SK-N-SH (cell line): ENCODE results near the gene RNLS. TPM values are rescaled to one million over a fixed set of nuclear protein-coding genes. Genes with fewer than 3 reads are reported as not detected.

ENCODE experiments used
- CTCF ChIA-PET: fragments of 300-600, 350-600 bp; formaldehyde crosslinking; extraction: SDS; loops from one replicate; lab custom pipeline; 2021; lab: Yijun Ruan, JAX
- POLR2A ChIA-PET: fragments of 350-600 bp; sonication (Branson Sonifier 250); formaldehyde crosslinking; extraction: SDS; loops from one replicate; lab custom pipeline; 2020; ENCODE audit warnings: antibody characterized with exemption, inconsistent platforms; lab: Yijun Ruan, JAX
- DNase-seq: peaks from one replicate; pipeline ENCODE4 v3.0.0; 2012
- H2AFZ ChIP-seq: fragments of 200-600 bp; sonication (generic); 2 replicates; pipeline ENCODE4 v1.8.1; 2016; ENCODE audit warnings: antibody characterized with exemption, mild to moderate bottlenecking, low read depth
- H3F3A ChIP-seq: fragments of 200-600 bp; sonication (generic); replicated peaks from 2 replicates; pipeline ENCODE3; 2016; ENCODE audit warnings: antibody characterized with exemption, mild to moderate bottlenecking; ENCODE audit not compliant: insufficient read depth
- H3K27ac ChIP-seq, 2 experiments: fragments of 200-500 bp in 1 of 2; fragments of 200-600 bp in 1 of 2; sonication (Bioruptor generic) in 1 of 2; sonication (generic), shearing (Covaris generic) in 1 of 2; 2 replicates each; pipeline versions ENCODE4 v1.5.1 to v1.6.1; 2014 to 2016; ENCODE audit warnings: low read depth in 2 of 2, inconsistent platforms in 1 of 2, low read length in 1 of 2, mild to moderate bottlenecking in 1 of 2, mixed read lengths in 1 of 2
- H3K27me3 ChIP-seq: fragments of 200-600 bp; sonication (generic), shearing (Covaris generic); 2 replicates; pipeline ENCODE4 v1.6.1; 2016; ENCODE audit warnings: mixed run types; ENCODE audit not compliant: insufficient read depth
- H3K36me3 ChIP-seq, 2 experiments: fragments of 200-500 bp in 1 of 2; fragments of 200-600 bp in 1 of 2; sonication (Bioruptor generic) in 1 of 2; sonication (generic) in 1 of 2; replicated peaks in 1 of 2; 2 replicates each; pipeline versions ENCODE3 to v1.5.1; 2014 to 2016; ENCODE audit warnings: low read length in 1 of 2, mild to moderate bottlenecking in 1 of 2; ENCODE audit not compliant: insufficient read depth in 2 of 2, control insufficient read depth in 1 of 2
- H3K4me1 ChIP-seq, 2 experiments: fragments of 200-500 bp in 1 of 2; fragments of 200-600 bp in 1 of 2; sonication (Bioruptor generic) in 1 of 2; sonication (generic), shearing (Covaris generic) in 1 of 2; 2 replicates each; pipeline versions ENCODE4 v1.5.1 to v1.6.1; 2014 to 2016; ENCODE audit warnings: low read depth in 1 of 2, low read length in 1 of 2, mixed run types in 1 of 2; ENCODE audit not compliant: insufficient read depth in 2 of 2, control insufficient read depth in 1 of 2
- H3K4me2 ChIP-seq: fragments of 200-600 bp; sonication (generic), shearing (Covaris generic); 2 replicates; pipeline ENCODE4 v1.6.1; 2017; ENCODE audit warnings: mixed run types
- H3K4me3 ChIP-seq, 2 experiments: fragments of 200-500 bp in 1 of 2; fragments of 200-600 bp in 1 of 2; sonication (Bioruptor generic) in 1 of 2; sonication (generic), shearing (Covaris generic) in 1 of 2; 2 replicates each; pipeline versions ENCODE4 v1.5.1 to v1.8.1; 2014 to 2016; ENCODE audit warnings: low read depth in 2 of 2, inconsistent platforms in 1 of 2, low read length in 1 of 2, mild to moderate bottlenecking in 1 of 2, mixed read lengths in 1 of 2, moderate library complexity in 1 of 2
- H3K79me2 ChIP-seq: fragments of 200-600 bp; sonication (generic); 2 replicates; pipeline ENCODE4 v1.8.1; 2017; ENCODE audit warnings: mild to moderate bottlenecking; ENCODE audit not compliant: insufficient read depth
- H3K9ac ChIP-seq: fragments of 200-600 bp; sonication (generic); 2 replicates; pipeline ENCODE4 v1.6.1; 2017; ENCODE audit warnings: mixed run types
- H3K9me2 ChIP-seq: fragments of 200-600 bp; sonication (generic); 2 replicates; pipeline ENCODE4 v1.6.1; 2017; ENCODE audit warnings: mixed run types
- H3K9me3 ChIP-seq: fragments of 200-600 bp; sonication (generic); 2 replicates; pipeline ENCODE4 v1.6.1; 2017; ENCODE audit warnings: mixed run types, mild to moderate bottlenecking, moderate library complexity
- H4K20me1 ChIP-seq: fragments of 200-600 bp; sonication (generic); 2 replicates; pipeline ENCODE4 v1.6.1; 2017; ENCODE audit warnings: mild to moderate bottlenecking, mixed run types; ENCODE audit not compliant: insufficient read depth
- CHD2 ChIP-seq: fragments of 150-350 bp; IDR thresholded peaks from 2 replicates; pipeline ENCODE4 v1.6.1; 2018; ENCODE audit warnings: low read length; ENCODE audit not compliant: partially characterized antibody
- ELF1 ChIP-seq: IDR thresholded peaks from 2 replicates; pipeline ENCODE4 v1.4.0; 2012
- EP300 ChIP-seq, 2 experiments: IDR thresholded peaks; 2 replicates each; pipeline versions ENCODE4 v1.4.0 to v1.6.1; 2012; ENCODE audit warnings: borderline replicate concordance in 1 of 2, low read depth in 1 of 2, low read length in 1 of 2
- FOSL2 ChIP-seq: IDR thresholded peaks from 2 replicates; pipeline ENCODE4 v1.4.0; 2012; ENCODE audit warnings: low read depth, mild to moderate bottlenecking, moderate library complexity, borderline replicate concordance
- FOXJ3 ChIP-seq: sonication (generic); formaldehyde crosslinking; IDR thresholded peaks from 2 replicates; pipeline ENCODE4 v1.5.1; 2020; ENCODE audit warnings: mild to moderate bottlenecking, missing genetic modification reagents
- FOXM1 ChIP-seq: IDR thresholded peaks from 2 replicates; pipeline ENCODE4 v1.4.0; 2012; ENCODE audit warnings: low read depth, mild to moderate bottlenecking
- IRF3 ChIP-seq: fragments of 150-350 bp; IDR thresholded peaks from 2 replicates; pipeline ENCODE4 v1.6.1; 2016; ENCODE audit warnings: mild to moderate bottlenecking, low read depth, low read length
- MEF2A ChIP-seq: IDR thresholded peaks from 2 replicates; pipeline ENCODE4 v1.4.0; 2012; ENCODE audit warnings: low read depth, borderline replicate concordance
- MXI1 ChIP-seq: IDR thresholded peaks from 2 replicates; pipeline ENCODE4 v1.6.1; 2012; ENCODE audit warnings: mild to moderate bottlenecking, low read depth, low read length, improper control_type of control experiment
- NFIC ChIP-seq: IDR thresholded peaks from 2 replicates; pipeline ENCODE4 v1.4.0; 2012; ENCODE audit warnings: borderline replicate concordance
- NRF1 ChIP-seq: IDR thresholded peaks from 2 replicates; pipeline ENCODE4 v1.6.1; 2012; ENCODE audit warnings: low read depth, mild to moderate bottlenecking, low read length
- RAD21 ChIP-seq: IDR thresholded peaks from 2 replicates; pipeline ENCODE4 v1.6.1; 2012; ENCODE audit warnings: mild to moderate bottlenecking, low read length
- RCOR1 ChIP-seq: fragments of 150-350 bp; IDR thresholded peaks from 2 replicates; pipeline ENCODE4 v1.6.1; 2017; ENCODE audit warnings: antibody characterized with exemption, low read length
- RFX5 ChIP-seq: IDR thresholded peaks from 2 replicates; pipeline ENCODE4 v1.6.1; 2012; ENCODE audit warnings: mild to moderate bottlenecking, improper control_type of control experiment, low read length
- SIN3A ChIP-seq: IDR thresholded peaks from 2 replicates; pipeline ENCODE4 v1.6.1; 2012; ENCODE audit warnings: low read depth, mild to moderate bottlenecking, low read length, moderate library complexity, borderline replicate concordance
- TAF1 ChIP-seq: IDR thresholded peaks from 2 replicates; pipeline ENCODE4 v1.6.1; 2012; ENCODE audit warnings: low read depth, mild to moderate bottlenecking, low read length, moderate library complexity, borderline replicate concordance
- YY1 ChIP-seq: IDR thresholded peaks from 2 replicates; pipeline ENCODE4 v1.4.0; 2012; ENCODE audit warnings: low read depth, mild to moderate bottlenecking
- ZBTB33 ChIP-seq: IDR thresholded peaks from 2 replicates; pipeline ENCODE4 v1.4.0; 2012; ENCODE audit warnings: low read depth, borderline replicate concordance
- WGBS: methylation state at CpG from one replicate; pipeline ENCODE4 v1.1.6; 2017; ENCODE audit warnings: low lambda C conversion rate; 5-methylcytosine and 5-hydroxymethylcytosine counted together
- polyA plus RNA-seq, 3 experiments: library from polyadenylated mRNA; depleted of rRNA; stranded (reverse); fragments of >200 nt; gene quantifications; 2 replicates each; pipeline ENCODE4 v1.2.3, GENCODE V29; 2012

RNLS gene
- polyA plus RNA-seq, 1 of the 3 experiments (the other 2 are of a cell fraction), result not detected

- ChIA-PET POLR2A (no interaction called here), CTCF (interaction anchor here (0.7 to 1.2 kb wide), 5 partner anchors 10 to 130 kb away, joined by 3 read pairs; no protein-coding TSS in a partner anchor)
- Histone ChIP-seq H3K36me3 (no peaks in the 10 kb centered on the region), H3K9me2 (no peaks in the 10 kb centered on the region), H3K27me3 (no peaks in the 10 kb centered on the region), H4K20me1 (no peaks in the 10 kb centered on the region), H3K4me2 (no peak overlapping the region), H3K27ac (no peak overlapping the region), H2AFZ (no peak overlapping the region), H3K4me3 (no peak overlapping the region), H3K9ac (no peak overlapping the region), H3K79me2 (no peaks in the 10 kb centered on the region), H3F3A (no peaks in the 10 kb centered on the region), H3K9me3 (no peaks in the 10 kb centered on the region), H3K4me1 (no peaks in the 10 kb centered on the region; a peak in 1 of 4 replicates)
- WGBS, result 56% methylated on average over 1 of the region's 1 CpG
- no peak for DNase-seq
- TF ChIP-seq FOXM1 (no peak), SIN3A (no peak), YY1 (no peak), MXI1 (no peak), NRF1 (no peak), FOXJ3 (CRISPR knock-in tag) (no peak), RFX5 (no peak), ZBTB33 (no peak), TAF1 (no peak)
Observed at GRCh38 chr10:88507404-88507803, 75.7 kb downstream of the RNLS start.

- no peaks in the 10 kb centered on the region for H3K9me2 ChIP-seq
- POLR2A ChIA-PET, result no interaction called here
- H3K9ac ChIP-seq, result no peak overlapping the region
- WGBS, result 72% methylated on average over 1 of the region's 1 CpG
- no peak overlapping the region for H3K4me3 ChIP-seq
- H3K4me1 ChIP-seq, result no peaks in the 10 kb centered on the region; a peak in 1 of 4 replicates
- CTCF ChIA-PET, result no interaction called here
- H3K4me2 ChIP-seq, result no peak overlapping the region
- no peak for DNase-seq
- H3K27ac ChIP-seq, result no peak overlapping the region
- H3F3A ChIP-seq, result no peaks in the 10 kb centered on the region
- no peaks in the 10 kb centered on the region for H3K27me3 ChIP-seq
- TF ChIP-seq IRF3 (no peak), FOSL2 (no peak), MXI1 (no peak), MEF2A (no peak), NFIC (no peak), ZBTB33 (no peak), YY1 (no peak), SIN3A (no peak), ELF1 (no peak), CHD2 (no peak), EP300 (IDR thresholded peaks at IDR 0.05; ENCODE audit: borderline replicate concordance in 1 of 2, low read depth in 1 of 2, low read length in 1 of 2) (no peak), RCOR1 (no peak), RAD21 (no peak)
- no peaks in the 10 kb centered on the region for H3K9me3 ChIP-seq
- no peaks in the 10 kb centered on the region for H3K36me3 ChIP-seq
- H4K20me1 ChIP-seq, result no peaks in the 10 kb centered on the region
- H2AFZ ChIP-seq, result no peak overlapping the region
- no peaks in the 10 kb centered on the region for H3K79me2 ChIP-seq
Observed at GRCh38 chr10:88505680-88506215, 77.4 kb downstream of the RNLS start.
